HuH-7.5 (cell line): Measurements from ENCODE around the gene FOXF1.

Experiments used
- DNase-seq: peaks from one replicate; pipeline ENCODE4 v3.0.0; 2011; ENCODE audit warnings: low spot score

Gene FOXF1

DNA sequence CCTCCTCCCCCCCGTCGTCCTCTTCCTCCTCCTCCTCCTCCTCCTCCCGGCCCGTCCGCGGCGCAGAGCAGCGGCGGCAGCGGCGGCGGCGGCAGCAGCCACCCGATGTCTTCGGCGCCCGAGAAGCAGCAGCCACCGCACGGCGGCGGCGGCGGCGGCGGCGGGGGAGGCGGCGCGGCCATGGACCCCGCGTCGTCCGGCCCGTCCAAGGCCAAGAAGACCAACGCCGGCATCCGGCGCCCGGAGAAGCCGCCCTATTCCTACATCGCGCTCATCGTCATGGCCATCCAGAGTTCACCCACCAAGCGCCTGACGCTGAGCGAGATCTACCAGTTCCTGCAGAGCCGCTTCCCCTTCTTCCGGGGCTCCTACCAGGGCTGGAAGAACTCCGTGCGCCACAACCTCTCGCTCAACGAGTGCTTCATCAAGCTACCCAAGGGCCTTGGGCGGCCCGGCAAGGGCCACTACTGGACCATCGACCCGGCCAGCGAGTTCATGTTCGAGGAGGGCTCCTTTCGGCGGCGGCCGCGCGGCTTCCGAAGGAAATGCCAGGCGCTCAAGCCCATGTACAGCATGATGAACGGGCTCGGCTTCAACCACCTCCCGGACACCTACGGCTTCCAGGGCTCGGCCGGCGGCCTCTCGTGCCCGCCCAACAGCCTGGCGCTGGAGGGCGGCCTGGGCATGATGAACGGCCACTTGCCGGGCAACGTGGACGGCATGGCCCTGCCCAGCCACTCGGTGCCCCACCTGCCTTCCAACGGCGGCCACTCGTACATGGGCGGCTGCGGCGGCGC lies at the start of gene FOXF1:
Gene FOXF1, plus strand, starts transcription at position 63 of the 797 bp plus-strand sequence. Its CDS starts 43 bp downstream, at position 106.
- no peak for DNase-seq

DNA sequence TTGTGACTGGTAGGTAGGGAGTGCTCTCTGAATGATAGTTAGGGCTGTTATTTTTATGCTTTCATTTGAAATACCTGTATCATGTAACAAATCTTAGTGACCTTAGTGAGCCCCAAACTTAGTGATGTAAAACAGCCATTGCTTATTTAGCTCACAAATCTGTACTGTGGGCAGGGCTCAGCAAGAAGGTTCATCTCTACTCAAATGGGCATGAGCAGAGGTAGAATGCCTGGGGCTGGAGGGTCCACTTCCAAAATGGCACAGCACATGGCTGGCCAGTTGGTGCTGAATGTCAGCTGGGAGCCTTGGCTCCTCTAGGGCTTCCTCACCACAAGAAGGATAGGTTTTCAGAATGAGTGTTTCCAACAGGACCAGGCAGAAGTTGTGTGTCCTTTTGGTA lies 49.3 kb upstream of the FOXF1 start:
- no peak for DNase-seq

- no peak for DNase-seq
These were observed 47.8 kb upstream of the FOXF1 start for GRCh38 chr16:86462334-86463084.

- DNase-seq: no peak
These were observed 46.3 kb upstream of the FOXF1 start for GRCh38 chr16:86464044-86464443.

- no peak for DNase-seq
These were observed 44.9 kb upstream of the FOXF1 start for GRCh38 chr16:86465434-86465833.

GRCh38 chr16:86466696-86467406 lies 43.5 kb upstream of the FOXF1 start:
- DNase-seq: no peak

DNA sequence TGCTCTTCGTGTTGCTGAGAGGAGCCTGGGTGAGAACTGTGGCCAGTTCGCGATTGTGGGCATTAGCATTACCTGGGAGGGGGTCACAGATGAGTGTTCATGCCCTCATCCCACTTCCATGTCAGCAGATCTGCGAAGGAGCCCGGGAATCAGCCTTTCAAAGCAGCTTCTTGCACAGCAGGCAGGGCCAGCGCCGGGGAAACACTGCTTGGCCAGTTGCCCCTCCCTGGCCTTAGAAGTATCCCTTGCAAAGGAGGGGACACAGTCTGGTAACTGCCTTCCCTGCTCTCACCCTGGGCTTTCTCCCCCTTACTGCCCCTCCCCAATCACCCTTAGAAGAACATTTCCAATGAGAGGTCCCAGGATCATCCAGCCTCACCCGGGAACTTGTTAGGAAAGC lies 42.8 kb upstream of the FOXF1 start:
- DNase-seq: no peak

GRCh38 chr16:86470964-86471363 lies 39.4 kb upstream of the FOXF1 start:
- DNase-seq: no peak

DNA sequence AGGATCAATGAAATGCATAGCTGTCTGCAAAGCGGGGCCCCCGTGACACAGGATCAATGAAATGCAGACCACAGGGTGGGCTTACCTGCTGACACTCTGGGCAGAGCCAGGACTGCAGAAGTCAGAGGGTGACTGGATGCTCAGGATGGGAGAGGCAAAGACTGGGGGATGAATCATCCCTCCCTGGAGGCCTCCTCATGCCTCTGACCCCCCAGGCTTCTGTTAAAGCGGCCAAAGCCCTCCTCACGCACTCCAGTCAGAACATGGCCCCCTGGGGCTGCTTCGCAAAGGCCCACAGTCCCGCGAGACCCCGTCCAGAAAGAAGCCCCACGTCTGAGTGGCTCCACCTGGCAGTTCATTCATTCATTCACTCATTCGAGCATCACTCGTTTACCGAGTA lies 38.4 kb upstream of the FOXF1 start:
- DNase-seq: no peak

DNA sequence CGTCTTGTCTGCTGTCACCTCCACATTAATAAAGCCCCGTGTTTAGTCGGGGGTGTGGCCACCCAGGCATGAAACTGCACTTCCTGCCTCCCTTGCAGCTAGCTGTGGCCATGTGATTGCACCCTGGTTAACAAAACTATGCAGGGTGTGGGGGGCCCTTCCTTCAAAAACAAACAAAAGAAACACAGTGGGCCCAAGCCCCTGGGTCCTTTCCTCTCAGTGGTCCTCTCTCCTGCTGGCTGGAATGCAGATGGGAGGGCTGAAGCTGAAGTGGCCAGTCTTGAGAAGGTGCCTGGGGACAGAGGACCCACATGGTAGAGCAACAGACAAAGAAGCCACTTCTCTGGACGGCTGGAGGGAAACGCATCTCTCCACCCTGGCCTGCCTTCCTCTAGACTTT lies 38.0 kb upstream of the FOXF1 start:
- DNase-seq: no peak

DNA sequence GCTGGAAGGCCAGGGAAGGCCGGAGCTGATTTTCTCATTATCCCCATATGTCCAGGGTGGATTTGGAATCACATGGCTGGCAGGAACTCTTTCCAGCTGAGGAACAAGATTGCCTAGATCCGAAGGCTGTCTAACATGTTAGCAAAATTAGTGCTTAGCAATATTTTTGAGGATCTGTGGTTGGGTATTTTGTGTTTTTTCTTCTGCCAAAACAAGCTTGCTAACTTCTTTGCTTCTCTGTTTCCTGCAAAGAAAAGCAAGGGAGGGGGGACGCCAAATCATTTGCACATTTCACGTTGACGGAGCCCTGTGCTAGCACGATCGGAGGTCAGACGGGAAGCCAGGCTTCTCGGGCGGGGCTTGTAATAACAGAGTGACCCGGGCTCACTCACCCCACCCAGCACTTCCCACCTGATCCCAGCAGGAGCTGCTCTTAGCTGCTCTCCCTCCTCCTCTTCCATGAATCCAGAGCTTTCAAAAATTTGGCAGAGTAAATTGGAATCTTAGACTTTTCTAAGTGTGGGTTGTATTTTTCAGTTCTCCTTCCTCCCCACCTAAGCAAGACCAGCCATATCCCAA lies 33.3 kb upstream of the FOXF1 start:
- DNase-seq: no peak

DNA sequence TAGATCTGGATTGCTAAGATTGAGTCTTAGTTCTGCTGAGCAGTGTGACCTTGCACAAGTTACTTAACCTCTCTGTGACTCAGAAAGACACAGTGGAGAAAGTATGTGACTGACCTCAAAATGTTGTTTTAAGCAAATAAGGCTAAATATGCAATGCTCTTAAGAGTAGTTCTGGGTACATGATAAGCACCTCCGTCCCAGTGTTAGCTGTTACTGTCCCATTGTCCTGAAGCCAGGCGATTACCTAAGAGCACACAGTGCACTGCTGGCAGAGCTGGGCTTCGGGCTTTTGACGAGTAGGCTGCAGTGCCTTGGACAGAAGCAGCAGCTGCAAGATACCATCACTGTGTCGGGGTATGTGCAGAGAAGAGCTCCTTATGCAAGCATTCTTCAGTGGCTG lies 32.7 kb upstream of the FOXF1 start:
- DNase-seq: no peak

DNA sequence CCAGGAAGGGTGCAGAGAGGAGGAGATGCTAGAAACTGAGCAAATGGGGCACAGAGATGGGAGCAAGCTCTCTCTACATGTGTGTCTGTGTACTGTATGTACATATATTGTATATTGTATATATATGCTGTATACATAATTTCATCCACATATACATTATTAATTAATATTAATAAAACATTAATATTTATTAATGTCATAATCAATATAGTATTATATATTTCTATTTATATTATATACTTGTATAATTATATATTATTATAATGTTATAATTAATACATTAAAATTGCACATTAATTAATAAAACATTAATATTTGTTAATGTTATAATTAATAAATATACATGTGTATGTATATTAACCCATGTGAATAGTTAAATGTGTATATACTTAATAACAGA lies 31.5 kb upstream of the FOXF1 start:
- no peak for DNase-seq

GRCh38 chr16:86479419-86479818 lies 30.9 kb upstream of the FOXF1 start:
- no peak for DNase-seq

GRCh38 chr16:86480444-86480843 lies 29.9 kb upstream of the FOXF1 start:
- no peak for DNase-seq

DNA sequence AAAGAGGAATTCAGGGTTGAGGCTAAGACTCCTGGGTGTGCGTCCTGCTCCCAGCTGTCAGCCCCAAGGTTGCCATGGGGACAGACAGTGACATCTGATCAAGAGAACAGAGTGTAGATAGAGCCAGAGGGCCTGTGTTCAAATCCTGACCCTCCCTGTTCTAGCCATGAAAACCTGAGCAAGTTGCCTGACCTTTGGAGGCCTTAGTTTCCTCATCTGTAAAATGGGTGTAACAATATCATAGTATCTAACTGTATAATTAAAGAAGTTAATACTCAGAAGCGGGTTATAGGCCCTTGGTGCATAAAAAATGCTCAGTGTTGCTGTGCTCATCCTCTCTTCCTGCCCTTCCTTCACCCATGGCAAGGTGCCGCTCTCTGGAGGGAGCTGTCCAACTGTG lies 28.7 kb upstream of the FOXF1 start:
- DNase-seq: no peak

GRCh38 chr16:86484240-86484639 lies 26.1 kb upstream of the FOXF1 start:
- no peak for DNase-seq

DNA sequence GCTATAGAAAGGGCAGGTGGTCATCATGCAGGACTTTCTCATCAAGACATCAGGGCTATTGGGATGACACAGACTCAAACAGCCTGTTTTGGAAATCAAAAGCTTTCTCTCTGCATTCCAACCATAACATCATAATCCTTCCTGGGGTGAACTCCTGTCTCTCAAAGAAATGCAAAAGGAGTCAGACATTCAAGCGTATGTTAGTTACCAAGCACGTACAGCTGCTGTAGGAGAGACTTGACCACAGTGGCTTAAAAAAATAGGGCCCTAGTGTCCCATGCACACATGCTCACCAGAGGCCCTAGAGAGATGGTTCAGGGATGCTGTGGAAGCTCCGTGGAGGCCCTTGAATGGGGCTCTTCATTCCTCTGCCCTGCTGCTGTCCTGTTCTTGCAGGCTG lies 24.6 kb upstream of the FOXF1 start:
- no peak for DNase-seq

DNA sequence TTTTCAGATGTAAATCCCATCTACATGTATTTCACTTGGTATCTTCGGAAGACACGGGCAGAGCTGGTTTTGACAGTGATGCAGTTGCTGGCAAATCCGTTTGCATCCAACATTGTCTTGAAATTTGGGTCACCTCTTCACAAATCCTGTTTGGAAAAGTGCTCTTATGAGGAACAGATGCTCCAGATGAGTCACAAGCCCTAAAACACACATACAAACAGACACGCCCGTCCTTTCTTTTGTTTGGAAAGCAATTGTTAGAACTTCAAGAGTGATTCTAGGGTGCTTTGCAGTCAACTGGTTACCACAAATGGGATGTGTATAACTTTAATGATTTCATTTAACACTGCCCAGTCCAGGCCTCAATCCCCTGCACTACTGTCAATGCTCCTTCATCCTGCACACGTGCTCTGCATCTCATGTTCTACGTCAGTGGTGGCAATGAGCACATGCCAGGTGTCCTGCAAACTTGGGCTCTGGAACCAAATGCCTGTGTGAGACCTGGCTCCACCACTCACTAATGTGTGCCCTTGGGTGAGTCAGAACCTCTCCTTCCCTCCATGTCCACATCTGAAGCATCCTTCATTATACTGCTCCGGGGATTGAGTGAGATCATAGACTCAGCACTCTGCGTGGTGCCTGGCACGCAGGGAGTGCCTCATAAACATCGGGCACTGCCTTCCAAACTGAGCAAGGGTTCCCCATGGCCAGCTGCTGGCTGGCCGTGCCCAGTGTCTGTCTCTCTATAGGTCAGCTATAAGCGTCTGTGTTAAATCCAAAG lies 19.3 kb upstream of the FOXF1 start:
- DNase-seq: no peak

DNA sequence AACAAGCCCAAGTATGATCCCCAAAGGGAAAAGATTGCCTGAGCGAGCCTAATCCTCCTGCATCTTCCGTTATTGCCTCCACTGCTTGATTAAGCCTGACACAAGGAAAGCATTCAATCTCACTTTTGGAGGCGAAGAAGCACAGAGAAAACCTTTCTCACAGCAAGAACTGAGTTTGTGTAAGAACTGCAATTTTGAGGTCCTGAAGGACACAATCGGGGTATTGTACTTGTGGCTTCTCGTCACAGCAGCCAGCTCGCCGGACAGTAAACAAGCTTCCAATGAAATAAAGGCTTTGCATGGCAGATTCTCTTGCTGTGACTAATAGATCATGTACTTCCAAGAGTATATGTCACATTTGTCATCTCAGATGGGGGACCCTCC lies 18.7 kb upstream of the FOXF1 start:
- no peak for DNase-seq

GRCh38 chr16:86492267-86492960 lies 17.9 kb upstream of the FOXF1 start:
- no peak for DNase-seq
